Stomach (tissue), 9 donors: ENCODE results near the gene FRRS1. TPM values are rescaled to one million over a fixed set of nuclear protein-coding genes. Genes with fewer than 3 reads are reported as not detected.
A peak's percentile ranks its signal among the peaks of the same experiment; 100 is the strongest.
"Not testable (repeated sequence)": the region's sequence is repeated elsewhere in the genome, so short reads cannot be mapped to it uniquely, and the experiment has no call there.

ENCODE experiments used
- DNase-seq, 2 donors: peaks; one replicate each; pipeline versions ENCODE4 v3.0.0 to v3.0.0-alpha.2; 2013 to 2019
- H3K27ac ChIP-seq, 5 donors: fragments of 200-600 bp in 4 of 5; sonication (generic) in 4 of 5; one replicate each; pipeline ENCODE4 v1.5.1; 2013 to 2019; ENCODE audit warnings: mild to moderate bottlenecking in 1 of 5, moderate library complexity in 1 of 5
- H3K27me3 ChIP-seq, 3 donors: fragments of 200-600 bp; sonication (generic); one replicate each; pipeline ENCODE4 v1.5.1; 2017 to 2019; ENCODE audit warnings: mixed run types in 1 of 3
- H3K36me3 ChIP-seq, 4 donors: fragments of 200-600 bp; sonication (generic); 1 replicate in 3 of 4; 2 replicates in 1 of 4; pipeline ENCODE4 v1.5.1; 2016 to 2019
- H3K4me1 ChIP-seq, 4 donors: fragments of 200-600 bp; sonication (generic); one replicate each; pipeline ENCODE4 v1.5.1; 2016 to 2019
- H3K4me3 ChIP-seq, 4 donors: fragments of 200-600 bp; sonication (generic) in 3 of 4; one replicate each; pipeline ENCODE4 v1.5.1; 2016 to 2019; ENCODE audit warnings: mild to moderate bottlenecking in 1 of 4
- H3K9me3 ChIP-seq, 4 donors: fragments of 200-600 bp; sonication (generic); one replicate each; pipeline ENCODE4 v1.5.1; 2016 to 2019
- EP300 ChIP-seq: sonication (generic); formaldehyde crosslinking; IDR thresholded peaks from one replicate; pipeline ENCODE4 v1.6.1; 2017; ENCODE audit warnings: antibody characterized with exemption
- POLR2A ChIP-seq, 4 donors: fragments of 450-650 bp; IDR thresholded peaks; one replicate each; pipeline ENCODE4 v1.6.1; 2016; ENCODE audit warnings: antibody characterized with exemption in 4 of 4, control low read depth in 2 of 4, mild to moderate bottlenecking in 1 of 4, moderate library complexity in 1 of 4
- POLR2AphosphoS5 ChIP-seq, 3 donors: sonication (generic); formaldehyde crosslinking; IDR thresholded peaks; one replicate each; pipeline ENCODE4 v1.6.1; 2016; ENCODE audit warnings: antibody characterized with exemption in 3 of 3
- WGBS, 5 donors: extraction: QIAGEN DNeasy Blood & Tissue Kit in 3 of 5; methylation state at CpG; one replicate each; pipeline versions ENCODE4 v1.1.5 to v1.1.7; 2013 to 2018; 5-methylcytosine and 5-hydroxymethylcytosine counted together
- intact Hi-C: fragments of 100-400 bp; cut with DNase I; formaldehyde crosslinking; loops from one replicate; pipeline ENCODE4 v1.15.1; 2023; ENCODE audit warnings: low total_unique reads
- polyA plus RNA-seq, 3 donors: library from polyadenylated mRNA; stranded (reverse); fragments of 200-250 nt; gene quantifications; one replicate each; pipeline ENCODE4 v1.2.3, GENCODE V29; 2013
- total RNA-seq, 5 donors: library from RNA; depleted of rRNA; stranded (reverse); fragments of >200 nt; gene quantifications; one replicate each; pipeline versions ENCODE4 v1.1.0 to v1.2.3, GENCODE V29; 2014 to 2016
- TF ChIP-seq, protein P1 (sequence below), 7 experiments: fragments of 450-650 bp in 4 of 7; fragments of 200-600 bp in 3 of 7; sonication (generic) in 3 of 7; IDR thresholded peaks; one replicate each; pipeline ENCODE4 v1.5.1; 2016 to 2019; ENCODE audit warnings: antibody characterized with exemption in 7 of 7, control low read depth in 2 of 7, mild to moderate bottlenecking in 1 of 7
- donor health status: healthy with polysubstance abuse.
- donor health status: Bipolar disorder and iron deficiency.
- donor health status: healthy.

The FRRS1 gene
- total and polyA plus RNA-seq, 8 donors = 0.46 to 21.1 (median 4.0) TPM

DNA sequence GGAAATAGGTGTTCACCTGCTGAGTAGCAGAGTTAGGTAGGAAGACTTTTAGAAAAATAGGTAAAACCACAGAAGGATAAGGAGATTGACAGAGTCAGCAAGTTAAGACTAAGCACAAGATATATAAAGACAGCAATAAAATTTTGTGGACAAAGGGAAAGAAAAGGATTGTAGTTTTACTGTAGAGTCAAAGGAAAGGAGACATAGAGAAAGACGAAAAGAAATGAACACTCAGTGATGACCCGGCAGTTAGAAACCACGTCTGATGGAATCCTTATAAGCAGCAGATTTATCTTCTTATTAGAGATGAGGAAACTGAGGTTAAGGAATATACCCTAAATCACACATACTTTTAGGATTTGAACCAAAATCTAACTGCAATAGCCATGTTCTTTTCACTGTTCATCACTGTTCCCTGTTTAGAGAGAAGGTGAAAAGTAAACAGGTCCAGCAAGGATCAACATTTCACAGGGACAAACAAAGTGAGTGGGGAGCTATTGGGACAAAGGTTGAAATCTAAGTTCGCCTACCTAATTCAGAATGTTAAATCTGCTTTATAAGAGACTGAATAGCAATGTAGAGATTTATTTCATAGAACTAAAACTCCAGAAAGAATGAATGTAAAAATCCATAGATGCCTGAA lies 6.8 kb downstream of the FRRS1 start:
- TF ChIP-seq, protein P1, sequence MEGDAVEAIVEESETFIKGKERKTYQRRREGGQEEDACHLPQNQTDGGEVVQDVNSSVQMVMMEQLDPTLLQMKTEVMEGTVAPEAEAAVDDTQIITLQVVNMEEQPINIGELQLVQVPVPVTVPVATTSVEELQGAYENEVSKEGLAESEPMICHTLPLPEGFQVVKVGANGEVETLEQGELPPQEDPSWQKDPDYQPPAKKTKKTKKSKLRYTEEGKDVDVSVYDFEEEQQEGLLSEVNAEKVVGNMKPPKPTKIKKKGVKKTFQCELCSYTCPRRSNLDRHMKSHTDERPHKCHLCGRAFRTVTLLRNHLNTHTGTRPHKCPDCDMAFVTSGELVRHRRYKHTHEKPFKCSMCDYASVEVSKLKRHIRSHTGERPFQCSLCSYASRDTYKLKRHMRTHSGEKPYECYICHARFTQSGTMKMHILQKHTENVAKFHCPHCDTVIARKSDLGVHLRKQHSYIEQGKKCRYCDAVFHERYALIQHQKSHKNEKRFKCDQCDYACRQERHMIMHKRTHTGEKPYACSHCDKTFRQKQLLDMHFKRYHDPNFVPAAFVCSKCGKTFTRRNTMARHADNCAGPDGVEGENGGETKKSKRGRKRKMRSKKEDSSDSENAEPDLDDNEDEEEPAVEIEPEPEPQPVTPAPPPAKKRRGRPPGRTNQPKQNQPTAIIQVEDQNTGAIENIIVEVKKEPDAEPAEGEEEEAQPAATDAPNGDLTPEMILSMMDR (IDR thresholded peaks at IDR 0.05) = no peak
- TF ChIP-seq POLR2AphosphoS5 (IDR thresholded peaks at IDR 0.05) (no peak), EP300 (no peak), POLR2A (IDR thresholded peaks at IDR 0.05) (no peak)
- Histone ChIP-seq H3K4me1 (peaks cover 6 to 44% (median 23%) of the 10 kb centered on the region in 4 donors), H3K4me3 (no peak overlapping the region), H3K27me3 (no peaks in the 10 kb centered on the region), H3K9me3 (no peaks in the 10 kb centered on the region), H3K27ac (peak overlapping the region in 4 of 5 donors; percentile 11 to 81 (median 44)), H3K36me3 (no peaks in the 10 kb centered on the region)
- 61 to 85% (median 78%) methylated on average over 4 of the region's 4 CpGs for WGBS, 5 donors
- DNase-seq = no peak
- intact Hi-C loops = no loop called here

GRCh38 chr1:99758686-99759517 lies 7.5 kb downstream of the FRRS1 start:
- WGBS, 5 donors = 58 to 69% (median 65%) methylated on average over 8 of the region's 8 CpGs
- H3K36me3 ChIP-seq, H3K27me3 ChIP-seq, H3K4me3 ChIP-seq, DNase-seq, intact Hi-C loops, H3K9me3 ChIP-seq: not testable (repeated sequence)
- Histone ChIP-seq H3K27ac (peak overlapping the region in 4 of 5 donors; percentile 57 to 81 (median 63)), H3K4me1 (peaks cover 6 to 41% (median 22%) of the 10 kb centered on the region in 4 donors)

DNA sequence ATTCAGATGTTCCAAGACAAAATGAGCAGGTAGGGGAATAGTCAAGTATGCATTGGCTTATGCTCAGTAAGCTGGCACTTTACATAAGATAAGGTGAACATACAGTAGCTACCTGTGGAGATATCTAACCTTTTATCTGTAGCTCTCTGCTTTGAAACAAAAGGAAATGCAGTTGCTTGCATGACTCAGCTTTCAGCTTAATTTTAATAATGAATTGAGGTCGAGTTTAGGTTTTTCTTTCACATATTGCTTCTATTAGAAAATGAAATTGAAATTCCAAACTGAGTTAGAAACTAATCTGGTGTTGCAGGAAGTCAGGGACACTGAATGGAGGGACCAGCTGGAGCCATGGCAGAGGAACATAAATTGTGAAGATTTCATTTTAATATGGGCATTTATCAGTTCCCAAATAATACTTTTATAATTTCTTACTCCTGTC lies 8.3 kb downstream of the FRRS1 start:
- Histone ChIP-seq H3K27me3 (no peaks in the 10 kb centered on the region), H3K9me3 (no peaks in the 10 kb centered on the region), H3K4me3 (no peak overlapping the region), H3K36me3 (no peaks in the 10 kb centered on the region), H3K4me1 (peaks cover 6 to 41% (median 22%) of the 10 kb centered on the region in 4 donors), H3K27ac (peak overlapping the region in 4 of 5 donors; percentile 57 to 81 (median 63))
- DNase-seq = peak in 1 of 2 donors; percentile 20
- 0 to 10% (median 10%) methylated on average over 1 of the region's 1 CpG for WGBS, 5 donors
- TF ChIP-seq POLR2AphosphoS5 (IDR thresholded peaks at IDR 0.05) (peak in 2 of 3 donors; percentile 47 to 66), EP300 (no peak)
- intact Hi-C loops = no loop called here

- WGBS, 5 donors = 31 to 57% (median 42%) methylated on average over 3 of the region's 3 CpGs
- peak in 1 of 2 donors; percentile 29 for DNase-seq
- Histone ChIP-seq H3K27ac (no peak overlapping the region), H3K4me3 (no peak overlapping the region), H3K9me3 (no peaks in the 10 kb centered on the region), H3K27me3 (no peaks in the 10 kb centered on the region), H3K4me1 (peaks cover 6 to 41% (median 24%) of the 10 kb centered on the region in 4 donors), H3K36me3 (no peaks in the 10 kb centered on the region)
- TF ChIP-seq, protein P1 (IDR thresholded peaks at IDR 0.05) = no peak
- no peak for TF ChIP-seq EP300
- no peak for TF ChIP-seq POLR2AphosphoS5 (IDR thresholded peaks at IDR 0.05)
- TF ChIP-seq POLR2A (IDR thresholded peaks at IDR 0.05) = no peak
- intact Hi-C loops = no loop called here
Measured at GRCh38 chr1:99756598-99756997, 9.8 kb downstream of the FRRS1 start.

GRCh38 chr1:99755664-99756063 lies 10.8 kb downstream of the FRRS1 start:
- Histone ChIP-seq H3K36me3 (no peaks in the 10 kb centered on the region), H3K27ac (no peak overlapping the region), H3K4me1 (peaks cover 6 to 41% (median 24%) of the 10 kb centered on the region in 4 donors), H3K9me3 (no peaks in the 10 kb centered on the region), H3K27me3 (no peaks in the 10 kb centered on the region), H3K4me3 (no peak overlapping the region)
- TF ChIP-seq POLR2AphosphoS5 (IDR thresholded peaks at IDR 0.05) (no peak), EP300 (no peak), POLR2A (IDR thresholded peaks at IDR 0.05) (no peak)
- TF ChIP-seq, protein P1 (IDR thresholded peaks at IDR 0.05) = no peak
- WGBS, 5 donors = 70 to 85% (median 74%) methylated on average over 2 of the region's 2 CpGs
- DNase-seq = no peak
- intact Hi-C loops = no loop called here
